Neuronal stem cell (in vitro differentiated cells): ENCODE results near the gene FAM117B.

ENCODE experiments used
- DNase-seq: peaks from one replicate; pipeline ENCODE4 v3.0.0-alpha.2; 2013; ENCODE audit warnings: low spot score
- H2AFZ ChIP-seq: one replicate; pipeline ENCODE4 v1.6.1; 2013; ENCODE audit warnings: mild to moderate bottlenecking, low read length, inconsistent platforms
- H2AK5ac ChIP-seq: 2 replicates; pipeline ENCODE4 v1.6.1; 2013; ENCODE audit warnings: low read depth, mild to moderate bottlenecking, inconsistent platforms, low read length, moderate library complexity, mixed read lengths
- H2BK120ac ChIP-seq: 2 replicates; pipeline ENCODE4 v1.6.1; 2013; ENCODE audit warnings: low read depth, mild to moderate bottlenecking, inconsistent platforms, low read length, moderate library complexity, mixed read lengths
- H2BK12ac ChIP-seq: one replicate; pipeline ENCODE4 v1.6.1; 2013; ENCODE audit warnings: low read length, inconsistent platforms
- H2BK15ac ChIP-seq: 2 replicates; pipeline ENCODE4 v1.6.1; 2013; ENCODE audit warnings: mild to moderate bottlenecking, low read length, inconsistent platforms, mixed read lengths
- H2BK5ac ChIP-seq: one replicate; pipeline ENCODE4 v1.6.1; 2013; ENCODE audit warnings: inconsistent platforms, mild to moderate bottlenecking, low read length, moderate library complexity
- H3K14ac ChIP-seq: one replicate; pipeline ENCODE4 v1.6.1; 2013; ENCODE audit warnings: low read length, inconsistent platforms
- H3K18ac ChIP-seq: 2 replicates; pipeline ENCODE4 v1.6.1; 2013; ENCODE audit warnings: low read length, inconsistent platforms
- H3K23ac ChIP-seq: 2 replicates; pipeline ENCODE4 v1.6.1; 2013; ENCODE audit warnings: low read depth, mild to moderate bottlenecking, mixed read lengths, low read length, inconsistent platforms; ENCODE audit not compliant: poor library complexity
- H3K27ac ChIP-seq: replicated peaks from 3 replicates; pipeline ENCODE4 v1.5.1; 2013; ENCODE audit warnings: low read length, inconsistent platforms
- H3K27me3 ChIP-seq, 3 experiments: 2 replicates each; pipeline ENCODE4 v1.6.1; 2013; ENCODE audit warnings: low read length in 3 of 3, mild to moderate bottlenecking in 2 of 3, inconsistent platforms in 1 of 3, low read depth in 1 of 3, mixed read lengths in 1 of 3, moderate library complexity in 1 of 3; ENCODE audit not compliant: control insufficient read depth in 3 of 3, insufficient read depth in 3 of 3
- H3K36me3 ChIP-seq, 2 donors: replicated peaks in 1 of 2; 2 replicates each; pipeline ENCODE4 v1.6.1; 2013; ENCODE audit warnings: low read length in 2 of 2; ENCODE audit not compliant: control insufficient read depth in 2 of 2, insufficient read depth in 2 of 2
- H3K4ac ChIP-seq: 2 replicates; pipeline ENCODE4 v1.6.1; 2013; ENCODE audit warnings: inconsistent platforms, mild to moderate bottlenecking, low read length, moderate library complexity
- H3K4me1 ChIP-seq, 2 donors: 1 replicate in 1 of 2; 2 replicates in 1 of 2; pipeline ENCODE4 v1.6.1; 2013; ENCODE audit warnings: low read length in 2 of 2, low read depth in 1 of 2; ENCODE audit not compliant: control insufficient read depth in 2 of 2, insufficient read depth in 1 of 2
- H3K4me2 ChIP-seq: one replicate; pipeline ENCODE4 v1.6.1; 2013; ENCODE audit warnings: mild to moderate bottlenecking, low read length, inconsistent platforms; ENCODE audit not compliant: insufficient read depth, poor library complexity, severe bottlenecking
- H3K4me3 ChIP-seq, 2 donors: 2 replicates each; pipeline ENCODE4 v1.5.1; 2013; ENCODE audit warnings: low read length in 2 of 2, mild to moderate bottlenecking in 2 of 2, inconsistent platforms in 1 of 2, moderate library complexity in 1 of 2
- H3K79me1 ChIP-seq: one replicate; pipeline ENCODE4 v1.6.1; 2013; ENCODE audit warnings: low read depth, mild to moderate bottlenecking, inconsistent platforms, low read length, moderate library complexity
- H3K9ac ChIP-seq: one replicate; pipeline ENCODE4 v1.6.1; 2013; ENCODE audit warnings: mild to moderate bottlenecking, low read depth, low read length, inconsistent platforms; ENCODE audit not compliant: poor library complexity
- H3K9me3 ChIP-seq, 2 donors: replicated peaks in 1 of 2; 2 replicates each; pipeline versions ENCODE3 to v1.6.1; 2013; ENCODE audit warnings: low read length in 2 of 2, mild to moderate bottlenecking in 2 of 2, inconsistent platforms in 1 of 2, low read depth in 1 of 2, mixed read lengths in 1 of 2, moderate library complexity in 1 of 2; ENCODE audit not compliant: control insufficient read depth in 2 of 2, insufficient read depth in 1 of 2
- H4K8ac ChIP-seq: one replicate; pipeline ENCODE4 v1.6.1; 2013; ENCODE audit warnings: low read depth, mild to moderate bottlenecking, inconsistent platforms, low read length, moderate library complexity
- H4K91ac ChIP-seq: one replicate; pipeline ENCODE4 v1.6.1; 2013; ENCODE audit warnings: low read length, low read depth, mild to moderate bottlenecking, inconsistent platforms; ENCODE audit not compliant: poor library complexity
- WGBS, 2 donors: extraction: QIAGEN DNeasy Blood & Tissue Kit; methylation state at CpG; one replicate each; pipeline ENCODE4 v1.1.7; 2013; ENCODE audit warnings: missing lambda C conversion rate in 2 of 2, mixed read lengths in 1 of 2; ENCODE audit not compliant: insufficient read length in 2 of 2, insufficient replicate concordance in 1 of 2; ENCODE audit errors: extremely low coverage in 2 of 2; 5-methylcytosine and 5-hydroxymethylcytosine counted together

FAM117B gene

DNA sequence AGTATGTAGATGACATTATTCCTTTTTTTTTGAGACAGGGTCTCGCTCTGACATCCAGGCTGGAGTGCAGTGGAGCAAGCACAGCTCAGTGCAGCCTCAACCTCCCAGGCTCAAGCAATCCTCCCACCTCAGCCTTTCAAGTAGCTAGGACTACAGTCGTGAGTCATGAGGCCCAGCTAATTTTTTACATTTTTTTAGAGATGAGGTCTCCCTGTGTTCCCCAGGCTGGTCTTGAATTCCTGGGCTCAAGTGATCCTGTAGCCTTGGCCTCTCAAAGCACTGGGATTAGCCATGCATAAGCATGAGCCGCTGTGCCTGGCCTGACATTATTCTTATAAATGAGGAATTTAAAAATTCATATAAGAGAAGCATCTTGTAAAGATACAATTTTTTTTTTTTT, 86.9 kb downstream of the FAM117B start:
- Histone ChIP-seq H3K9ac (no peak overlapping the region), H4K8ac (no peak overlapping the region), H3K27me3 (no peaks in the 10 kb centered on the region), H3K4me3 (no peak overlapping the region), H2AFZ (no peak overlapping the region), H4K91ac (no peak overlapping the region), H2BK15ac (no peak overlapping the region), H3K79me1 (peaks cover 5% of the 10 kb centered on the region), H3K23ac (no peak overlapping the region), H3K4ac (no peak overlapping the region), H2BK120ac (no peak overlapping the region), H3K14ac (no peak overlapping the region), H3K18ac (no peak overlapping the region), H3K27ac (no peak overlapping the region), H2AK5ac (no peak overlapping the region), H3K9me3 (peaks cover 0 to 8% of the 10 kb centered on the region in 2 donors), H3K36me3 (peaks cover 0 to 22% of the 10 kb centered on the region in 2 donors), H3K4me2 (no peak overlapping the region), H2BK12ac (no peak overlapping the region), H3K4me1 (no peaks in the 10 kb centered on the region), H2BK5ac (no peak overlapping the region)
- WGBS, 2 donors = no CpG with 5 or more reads among the region's 3 CpGs
- DNase-seq = no peak

DNA sequence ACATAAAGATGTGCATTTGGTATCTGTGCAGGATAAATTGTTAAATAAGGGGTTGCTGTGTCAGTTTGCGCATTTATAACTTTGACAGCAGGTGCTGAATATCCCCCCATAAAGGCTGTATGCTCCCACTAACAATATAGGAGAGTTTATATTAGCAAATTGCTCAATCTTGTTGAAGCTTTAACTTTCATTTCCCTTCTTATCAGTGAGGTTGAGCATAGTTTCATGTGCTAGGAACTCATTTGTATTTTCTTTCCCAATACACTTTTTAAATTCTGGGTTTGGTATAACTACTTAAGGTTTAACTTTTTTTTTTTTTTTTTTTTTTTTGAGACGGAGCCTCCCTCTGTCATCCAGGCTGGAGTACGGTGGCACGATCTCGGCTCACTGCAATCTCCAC, 89.0 kb downstream of the FAM117B start:
- Histone ChIP-seq H2BK12ac (no peak overlapping the region), H3K4me2 (no peak overlapping the region), H2BK120ac (no peak overlapping the region), H3K4me3 (no peak overlapping the region), H3K23ac (no peak overlapping the region), H2AK5ac (no peak overlapping the region), H3K18ac (no peak overlapping the region), H4K91ac (no peak overlapping the region), H3K27me3 (no peaks in the 10 kb centered on the region), H2AFZ (no peak overlapping the region), H3K9me3 (no peaks in the 10 kb centered on the region), H3K27ac (no peak overlapping the region), H3K4ac (no peak overlapping the region), H3K36me3 (peaks cover 0 to 40% of the 10 kb centered on the region in 2 donors), H2BK5ac (no peak overlapping the region), H4K8ac (no peak overlapping the region), H3K14ac (no peak overlapping the region), H2BK15ac (no peak overlapping the region), H3K9ac (no peak overlapping the region), H3K4me1 (no peaks in the 10 kb centered on the region), H3K79me1 (no peaks in the 10 kb centered on the region)
- no peak for DNase-seq
- no CpG with 5 or more reads among the region's 5 CpGs for WGBS, 2 donors

- Histone ChIP-seq H3K36me3 (peaks cover 0 to 62% of the 10 kb centered on the region in 2 donors), H2BK12ac (no peak overlapping the region), H2BK120ac (no peak overlapping the region), H2AFZ (no peak overlapping the region), H3K18ac (no peak overlapping the region), H2BK5ac (no peak overlapping the region), H3K9me3 (peaks cover 0 to 2% of the 10 kb centered on the region in 2 donors), H2BK15ac (no peak overlapping the region), H3K4me3 (no peak overlapping the region), H3K79me1 (no peaks in the 10 kb centered on the region), H3K4ac (no peak overlapping the region), H4K91ac (no peak overlapping the region), H3K4me2 (no peak overlapping the region), H3K4me1 (no peaks in the 10 kb centered on the region), H3K27ac (no peak overlapping the region), H3K27me3 (no peaks in the 10 kb centered on the region), H3K14ac (no peak overlapping the region), H3K9ac (no peak overlapping the region), H2AK5ac (no peak overlapping the region), H3K23ac (no peak overlapping the region), H4K8ac (no peak overlapping the region)
- WGBS, 2 donors = no CpG with 5 or more reads among the region's 3 CpGs
- DNase-seq = no peak
Observed at GRCh38 chr2:202726070-202726469, 91.3 kb downstream of the FAM117B start.

DNA sequence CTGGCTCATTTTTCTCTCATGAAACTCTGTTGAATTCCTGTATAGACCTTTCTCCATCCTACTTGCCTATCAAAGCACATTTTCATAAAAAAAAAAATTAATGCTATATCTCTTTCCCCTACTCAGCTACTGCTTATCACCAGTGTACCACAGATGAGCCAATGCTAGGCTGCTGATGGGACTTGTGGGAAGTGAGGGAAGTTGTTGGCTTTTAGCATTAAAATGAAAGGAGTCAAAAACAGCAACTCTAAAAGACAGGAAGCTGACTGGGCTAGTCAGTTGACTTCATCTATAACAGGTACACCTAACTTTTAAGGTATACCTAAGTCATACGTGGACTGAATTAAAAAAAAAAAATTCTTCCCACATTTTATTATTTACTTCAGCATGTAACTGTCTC, 102.1 kb downstream of the FAM117B start:
- H3K9ac ChIP-seq = no peak overlapping the region
- no peaks in the 10 kb centered on the region for H3K79me1 ChIP-seq
- WGBS, 2 donors = no CpG with 5 or more reads among the region's 1 CpG
- no peak overlapping the region for H3K4me3 ChIP-seq
- H4K8ac ChIP-seq = no peak overlapping the region
- no peak overlapping the region for H2BK15ac ChIP-seq
- no peaks in the 10 kb centered on the region for H3K4me1 ChIP-seq
- peaks cover 0 to 11% of the 10 kb centered on the region in 2 donors for H3K9me3 ChIP-seq
- H2AFZ ChIP-seq = no peak overlapping the region
- H3K27me3 ChIP-seq = no peaks in the 10 kb centered on the region
- no peak overlapping the region for H3K27ac ChIP-seq
- no peak overlapping the region for H2AK5ac ChIP-seq
- no peak overlapping the region for H4K91ac ChIP-seq
- H3K4me2 ChIP-seq = no peak overlapping the region
- H2BK12ac ChIP-seq = no peak overlapping the region
- DNase-seq = no peak
- H3K36me3 ChIP-seq = peaks cover 2 to 43% of the 10 kb centered on the region in 2 donors
- H3K23ac ChIP-seq = no peak overlapping the region
- H3K18ac ChIP-seq = no peak overlapping the region
- H2BK120ac ChIP-seq = no peak overlapping the region
- no peak overlapping the region for H3K14ac ChIP-seq
- H2BK5ac ChIP-seq = no peak overlapping the region
- H3K4ac ChIP-seq = no peak overlapping the region
